Stimulated activated CD4-positive, alpha-beta T cell treated with anti-CD3 and anti-CD28 coated beads, Interleukin-15, amount 100 ng/mL, for 1 hour (primary cell): ENCODE results near the gene NPR2.

Experiments
- DNase-seq, 2 donors: peaks; one replicate each; pipeline ENCODE4 v3.0.0-alpha.2; 2020; ENCODE audit warnings: low read depth in 1 of 2, low spot score in 1 of 2

NPR2 gene

DNA sequence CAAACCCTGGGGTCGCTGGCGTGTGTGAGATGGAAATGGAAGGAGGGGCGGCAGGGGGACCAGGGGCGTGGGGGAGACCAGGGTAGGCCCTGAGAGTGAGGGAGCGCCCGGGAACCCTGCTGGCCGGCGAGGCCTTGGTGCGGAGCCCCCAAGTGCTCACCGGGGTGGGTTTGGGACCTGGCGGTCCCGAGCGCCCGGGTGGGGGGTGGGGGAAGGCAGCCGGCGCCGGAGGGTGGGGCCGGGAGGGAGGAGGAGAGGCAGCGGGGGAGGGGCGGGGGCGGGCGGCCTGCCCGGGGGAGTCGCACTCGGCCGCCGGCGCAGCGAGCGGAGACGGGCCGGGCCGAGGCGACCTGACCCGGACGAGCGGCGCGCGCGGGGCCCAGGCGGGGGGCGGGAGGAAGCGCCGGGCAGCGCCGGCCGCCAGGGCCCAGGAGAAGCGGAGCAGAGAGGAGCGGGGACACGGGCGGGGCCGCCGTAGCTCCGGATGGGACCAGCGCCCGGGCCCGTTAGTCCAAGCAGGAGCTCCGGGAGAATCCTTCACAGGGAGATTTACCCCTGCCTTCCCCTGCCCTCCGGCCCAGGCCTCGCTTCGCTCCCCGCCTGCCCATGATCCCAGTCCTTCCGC is at the start of gene NPR2:
Gene NPR2, plus strand, starts transcription at position 295 of the 625 bp plus-strand sequence. CDS start 818 bp downstream, outside the sequence.
- DNase-seq: no peak

DNA sequence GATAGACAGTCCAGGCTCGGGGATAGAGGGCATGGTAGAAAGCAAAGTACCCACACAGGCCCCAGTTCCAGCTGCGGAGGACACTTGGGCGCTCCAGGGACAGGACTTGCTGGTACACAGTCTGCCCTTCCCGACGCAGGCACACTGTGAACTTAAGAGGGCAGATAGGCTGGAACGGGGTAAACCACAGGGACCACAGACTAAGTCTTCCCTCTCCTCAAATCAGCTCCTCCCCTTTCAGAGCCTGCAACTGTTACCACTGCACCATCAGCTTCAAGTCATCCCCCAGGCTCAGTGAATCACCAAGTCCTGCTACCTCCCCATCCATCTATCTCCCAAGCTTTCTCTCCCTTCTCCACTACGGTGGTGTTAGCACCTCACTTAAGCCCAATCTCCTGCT is 49.7 kb upstream of the NPR2 start:
- DNase-seq: no peak

DNA sequence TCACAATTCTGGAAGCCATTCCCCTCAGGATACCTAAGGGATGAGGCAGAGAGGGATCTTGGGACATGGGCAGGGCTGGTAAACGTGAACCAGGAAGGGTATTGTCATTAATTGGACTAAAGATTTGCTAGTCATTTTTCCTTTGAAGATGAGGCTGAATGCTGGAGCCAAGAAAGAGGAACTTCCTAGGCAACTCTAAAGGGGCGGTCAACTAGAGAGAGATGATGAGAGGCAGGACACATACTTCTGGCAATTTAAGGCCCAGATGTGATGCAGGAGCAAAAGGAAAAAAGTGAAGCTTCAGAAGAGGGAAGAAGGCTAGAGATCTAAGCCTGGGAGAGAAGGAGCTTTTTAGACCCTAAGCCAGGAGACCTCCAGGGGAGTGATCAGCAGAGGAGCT is 47.9 kb upstream of the NPR2 start:
- no peak for DNase-seq

DNA sequence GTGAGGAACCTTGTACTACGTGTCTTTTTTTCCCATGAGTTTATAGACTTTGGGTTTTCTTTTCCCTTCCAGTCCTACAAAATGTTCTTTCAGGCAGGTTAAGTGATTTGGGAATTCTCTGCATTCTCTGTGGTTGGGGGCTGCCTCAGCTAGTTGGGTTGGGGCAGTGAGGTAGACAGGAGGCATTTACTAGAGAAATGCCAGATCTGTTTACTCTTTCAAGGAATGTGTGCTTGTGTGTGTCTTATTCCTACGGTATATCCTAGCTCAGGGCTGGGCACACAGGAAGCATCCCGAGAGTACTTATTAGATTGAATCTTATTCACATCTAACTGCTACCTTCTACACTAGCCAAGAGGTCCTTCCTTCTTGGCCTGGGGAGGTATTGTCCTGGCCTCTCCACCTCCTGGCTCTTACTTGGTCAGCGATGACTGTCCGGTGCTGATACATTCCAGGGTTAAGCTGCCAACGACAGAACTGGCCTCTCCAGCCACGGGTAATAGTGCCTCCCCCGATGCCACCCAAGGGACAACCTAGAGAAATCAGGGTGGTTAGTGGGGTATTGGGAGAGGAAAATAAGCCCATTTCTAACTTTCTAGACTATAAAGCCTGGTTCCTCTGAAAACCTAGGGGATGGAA is 47.4 kb upstream of the NPR2 start:
- DNase-seq: no peak

DNA sequence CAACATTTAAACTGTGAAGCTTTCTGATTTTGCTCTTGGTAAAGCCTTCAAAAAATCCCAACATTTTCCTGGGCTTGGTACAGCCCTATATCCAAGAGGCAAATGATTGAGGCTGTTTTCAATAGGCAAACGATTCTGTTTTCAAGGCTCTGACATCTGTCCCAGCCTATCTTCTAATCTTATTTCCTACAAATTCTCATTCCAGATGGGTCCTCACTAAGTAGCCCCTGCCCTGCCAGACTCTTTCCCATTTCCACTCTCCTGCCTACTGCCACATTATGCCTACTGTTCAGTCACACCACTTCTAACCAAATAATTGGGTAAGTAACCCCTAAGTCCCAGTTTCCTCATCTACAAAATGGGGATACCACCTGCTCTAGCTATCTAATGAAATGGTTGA is 45.8 kb upstream of the NPR2 start:
- DNase-seq: no peak

DNA sequence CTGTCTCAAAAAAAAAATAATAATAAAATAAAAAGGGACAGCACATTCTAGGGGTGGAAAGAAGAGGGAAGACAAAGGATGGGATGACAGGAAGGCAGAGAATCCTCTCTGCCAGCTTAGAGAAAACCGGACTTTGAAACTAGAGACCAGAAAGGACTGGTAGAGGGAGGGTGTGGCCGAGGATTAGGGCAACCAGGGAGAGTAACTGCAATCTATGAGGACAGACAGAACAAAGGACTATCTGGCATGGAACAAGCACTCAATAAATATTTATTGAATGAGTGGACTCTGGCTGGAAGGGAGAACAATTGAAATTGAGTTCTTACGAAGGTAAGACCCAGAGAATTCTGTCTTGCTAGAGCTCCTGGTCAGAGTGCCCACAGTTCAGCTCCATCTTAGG is 44.8 kb upstream of the NPR2 start:
- DNase-seq: no peak

DNA sequence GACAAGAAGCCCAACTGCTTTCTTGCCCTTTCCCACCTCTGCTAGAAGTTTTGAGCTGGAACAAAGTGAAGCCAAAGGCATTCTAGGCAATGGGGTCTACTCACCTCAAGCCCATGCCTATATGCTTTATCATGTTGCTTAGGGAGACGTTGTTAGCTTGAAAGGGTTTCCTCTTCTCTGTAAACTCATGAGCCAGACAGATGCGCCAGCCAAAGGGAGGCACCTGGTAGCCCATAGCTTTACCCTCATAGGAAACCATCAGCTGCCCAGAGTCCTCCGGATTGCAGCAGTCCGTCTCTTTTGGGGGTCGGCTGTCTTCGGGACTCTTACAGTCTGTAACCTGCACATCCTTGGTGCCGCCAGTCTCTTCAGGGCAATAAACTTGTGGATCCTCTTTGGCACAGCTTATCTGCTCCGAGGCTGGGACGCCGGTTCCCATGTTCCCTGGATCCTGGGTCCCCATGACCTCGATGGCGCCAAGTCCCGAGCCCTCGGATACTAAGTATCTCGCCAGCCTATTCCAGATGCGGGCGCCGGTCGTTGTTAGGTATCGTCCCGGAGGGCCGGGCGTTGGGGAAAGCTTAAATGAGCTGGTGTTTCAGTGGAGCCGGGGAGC is 43.0 kb upstream of the NPR2 start:
- DNase-seq: no peak

DNA sequence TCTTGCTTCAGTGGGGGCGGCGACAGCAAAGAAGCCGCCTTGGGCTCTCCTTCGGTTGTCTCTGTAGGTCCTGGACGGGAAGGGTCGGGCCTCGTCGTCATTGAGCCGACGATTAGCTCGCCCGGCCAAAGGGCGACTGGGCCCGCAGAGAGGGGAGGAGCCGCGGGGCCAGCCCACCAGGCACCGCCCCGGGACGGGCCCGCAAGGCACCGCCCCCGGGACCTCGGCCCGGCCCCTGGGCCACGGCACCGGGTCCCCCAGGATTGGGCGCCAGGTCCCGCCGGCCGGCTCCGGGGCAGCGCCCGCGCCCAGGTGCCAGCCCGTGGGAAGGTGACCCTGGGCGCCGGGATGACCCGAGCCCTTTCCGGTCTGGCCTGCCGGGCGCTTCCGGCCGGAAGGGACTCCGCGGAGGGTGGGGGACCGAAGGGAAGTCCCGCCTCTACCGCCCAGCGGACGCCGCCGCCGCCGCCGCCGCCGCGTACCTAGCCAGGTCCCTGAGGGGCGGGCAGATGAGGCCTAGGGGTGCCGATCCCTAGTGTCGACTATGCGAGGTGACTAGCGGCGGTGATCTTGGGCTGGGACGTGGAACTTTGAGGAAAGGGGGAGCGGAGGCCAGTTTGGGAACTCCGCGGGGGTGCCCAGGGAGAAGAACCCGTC is 42.4 kb upstream of the NPR2 start, which contains the start of the genes GBA2 and RGP1:
Gene GBA2, minus strand, starts transcription at position 371 of the 657 bp plus-strand sequence. CDS start 524 bp downstream, outside the sequence.
Gene RGP1, plus strand, starts transcription at position 430 of the 657 bp plus-strand sequence. CDS start 469 bp downstream, outside the sequence.
- peak; percentile 38 to 53 for DNase-seq

DNA sequence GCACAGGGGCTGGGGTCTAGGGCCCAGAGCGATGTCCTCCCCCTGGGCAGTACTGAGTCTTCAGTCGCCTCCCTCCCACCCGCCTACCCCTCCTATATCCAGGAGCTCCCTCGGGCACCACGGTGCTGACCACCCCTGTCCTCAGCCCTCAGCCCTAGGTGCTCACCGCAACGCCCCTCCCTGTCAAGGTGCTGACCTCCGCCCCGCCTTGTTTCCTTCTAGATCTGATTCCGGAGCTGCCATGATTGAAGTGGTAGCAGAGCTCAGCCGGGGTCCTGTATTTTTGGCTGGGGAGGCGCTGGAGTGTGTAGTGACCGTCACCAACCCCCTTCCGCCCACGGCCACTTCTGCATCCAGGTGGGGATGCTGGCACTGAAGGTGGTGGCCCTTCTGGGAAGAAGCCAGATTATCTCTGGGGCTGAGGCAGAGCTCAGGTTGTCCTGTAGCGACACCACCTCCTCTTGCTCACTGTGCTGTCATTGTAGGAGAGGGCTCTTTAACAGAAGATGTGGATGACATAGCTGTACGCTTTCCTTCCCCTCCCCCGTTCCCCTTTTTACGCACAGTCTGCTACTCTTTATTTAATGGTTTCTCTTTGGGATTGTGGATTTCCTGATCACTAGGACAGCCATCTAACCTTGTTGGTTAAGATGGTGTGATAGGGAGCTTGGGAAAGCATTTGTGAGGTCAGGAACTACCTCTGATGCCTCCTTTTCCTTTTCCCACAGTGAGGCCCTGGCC is 41.7 kb upstream of the NPR2 start:
- no peak for DNase-seq

DNA sequence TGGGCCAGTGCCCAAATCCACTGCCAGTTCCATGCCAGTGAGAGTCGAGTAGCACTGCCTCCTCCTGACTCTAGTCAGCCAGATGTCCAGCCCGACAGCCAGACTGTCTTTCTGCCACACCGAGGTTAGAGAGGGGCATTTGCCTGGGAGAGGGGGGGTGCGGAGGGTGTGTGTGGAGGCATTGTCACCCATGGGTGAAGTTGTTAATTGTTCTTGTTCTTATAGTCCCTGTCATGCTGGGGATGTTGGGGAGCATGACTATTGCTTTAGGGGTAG is 41.2 kb upstream of the NPR2 start:
- DNase-seq: no peak

DNA sequence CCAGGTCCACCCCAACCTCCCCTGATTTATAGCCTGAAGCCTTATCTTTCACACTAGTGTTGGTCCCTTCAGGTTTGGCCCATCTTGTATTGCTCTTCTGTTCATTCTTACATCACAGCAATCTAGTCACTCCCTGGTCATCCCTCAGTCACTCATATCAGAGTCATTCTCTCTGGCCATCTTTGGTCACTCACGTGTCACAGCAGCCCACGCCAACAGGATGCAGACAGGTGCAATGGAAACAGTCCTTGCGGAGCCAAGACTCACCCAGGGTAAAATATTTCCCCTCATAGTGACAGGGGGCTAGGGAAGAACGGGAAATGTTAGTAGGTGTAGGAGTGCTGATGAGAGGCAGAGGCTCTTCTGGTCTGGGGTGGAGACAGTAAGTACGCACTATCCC is 37.9 kb upstream of the NPR2 start:
- DNase-seq: no peak

DNA sequence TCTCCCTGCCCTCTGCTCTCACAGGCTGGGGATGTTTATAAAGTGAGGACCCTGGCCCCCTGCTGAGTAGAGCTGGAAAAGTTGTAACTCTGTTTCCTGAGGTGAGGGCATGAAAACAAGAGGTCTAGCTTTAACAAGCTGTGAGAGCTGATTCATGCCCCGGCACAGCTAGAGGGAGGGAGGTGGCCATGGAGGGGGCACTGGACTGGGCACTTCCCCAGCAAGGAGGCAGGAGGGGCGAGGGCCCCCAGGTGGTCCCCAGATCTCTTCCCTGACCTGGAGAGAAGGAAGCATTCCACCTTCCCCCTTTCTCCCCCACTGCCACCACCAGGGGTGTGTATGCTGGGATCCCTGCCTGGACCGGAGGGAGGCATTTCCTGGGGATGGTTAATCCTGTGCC is 37.1 kb upstream of the NPR2 start, which contains the start of gene MSMP:
Gene MSMP, minus strand, starts transcription at position 13 of the 400 bp plus-strand sequence. CDS start 147 bp downstream, outside the sequence.
- DNase-seq: no peak

DNA sequence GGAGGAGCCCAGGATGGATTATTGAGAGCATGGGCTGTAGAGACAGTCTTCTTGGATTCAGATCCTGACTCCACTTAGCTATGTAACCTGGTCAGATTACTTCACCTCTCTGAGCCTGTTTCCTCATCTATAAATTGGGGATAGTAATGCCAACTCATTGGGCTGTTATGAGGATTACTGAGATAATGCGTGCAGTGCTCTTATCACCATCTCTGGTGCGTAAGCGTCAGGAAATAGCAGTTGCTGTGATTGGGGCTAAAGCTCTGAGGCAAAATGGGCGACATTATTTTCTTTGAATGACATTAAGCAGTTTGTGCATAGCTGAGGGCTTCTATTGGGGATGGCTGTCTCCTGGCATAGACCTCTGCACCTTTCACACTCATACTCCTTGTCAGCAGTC is 36.3 kb upstream of the NPR2 start:
- no peak for DNase-seq

DNA sequence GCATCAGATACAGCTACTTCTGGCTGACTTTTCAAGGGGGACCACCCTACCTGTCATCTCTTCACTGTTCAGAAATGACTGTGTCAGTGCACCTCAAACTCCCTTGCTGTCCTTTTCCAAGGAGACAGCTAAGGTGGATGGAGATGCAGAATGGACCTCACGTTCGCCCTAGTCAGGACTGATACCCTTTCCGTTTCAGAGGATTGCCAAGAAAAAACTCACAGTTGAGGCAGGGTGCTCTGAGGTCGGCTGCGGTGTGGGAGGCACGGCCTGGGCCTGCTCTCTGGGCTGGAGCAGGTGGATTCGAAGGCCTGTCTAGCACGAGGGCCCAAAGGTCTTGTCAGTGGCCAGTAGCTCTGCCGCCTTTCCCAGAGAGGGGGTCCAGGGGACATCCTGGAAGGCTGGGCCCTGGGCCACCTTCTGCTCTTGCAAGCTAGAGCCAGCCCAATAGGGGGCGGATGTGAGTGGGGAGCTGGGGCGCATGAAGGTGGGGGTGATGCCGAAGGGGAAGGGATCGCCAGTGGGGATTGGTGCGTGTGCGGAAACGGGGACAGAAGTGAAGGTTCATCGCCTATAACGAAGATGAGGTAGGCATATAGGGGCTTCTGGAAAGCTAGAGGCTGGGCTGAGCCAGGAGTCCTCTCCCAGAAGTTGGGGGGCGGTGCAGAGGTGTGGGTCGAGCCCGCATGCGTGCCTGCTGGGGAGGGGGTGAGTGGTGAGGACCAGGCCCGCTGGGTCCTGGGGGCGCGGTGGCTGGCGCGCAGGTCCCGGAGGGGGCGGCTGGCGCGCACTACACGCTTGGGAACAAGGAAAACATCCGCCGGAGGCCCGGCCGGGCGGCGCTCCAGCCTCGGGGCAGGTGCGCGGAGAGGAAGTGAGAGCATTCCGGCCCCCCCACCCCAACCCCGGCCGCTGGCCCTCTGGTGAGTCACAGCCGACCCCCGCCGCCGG is 34.8 kb upstream of the NPR2 start:
- DNase-seq: peak; percentile 55 to 64

DNA sequence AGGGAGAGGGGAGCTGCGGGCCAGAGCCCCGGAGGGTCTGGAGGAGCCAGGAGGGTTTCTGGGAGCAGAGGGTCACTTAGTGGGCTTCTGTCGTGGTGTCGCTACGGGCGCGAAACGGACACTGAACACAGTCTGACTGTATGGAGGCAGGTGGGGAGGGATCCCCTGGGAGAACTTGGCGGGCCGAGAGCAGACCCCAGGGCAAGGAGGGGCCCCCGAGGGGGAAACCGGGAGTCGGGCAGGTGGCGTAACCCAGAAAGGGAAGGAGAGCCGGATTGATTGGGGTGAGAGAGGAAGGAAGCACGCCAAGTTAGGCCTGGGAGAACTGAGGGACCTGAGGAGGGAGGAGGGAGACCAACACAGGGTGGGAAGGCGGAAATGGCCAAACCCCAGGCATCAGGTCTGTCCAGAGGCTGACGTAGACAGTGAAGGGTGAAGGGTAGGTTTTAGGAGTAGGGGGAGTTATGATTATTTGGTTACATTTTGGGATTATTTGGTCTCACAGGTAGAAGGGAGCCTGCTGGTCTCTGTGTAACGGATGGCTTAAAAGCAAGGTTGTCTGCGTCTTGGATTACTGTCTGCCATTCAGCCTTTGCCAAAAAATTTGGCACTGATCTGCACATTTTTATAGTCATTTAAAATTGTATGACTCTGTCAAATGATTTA is 34.0 kb upstream of the NPR2 start:
- no peak for DNase-seq

DNA sequence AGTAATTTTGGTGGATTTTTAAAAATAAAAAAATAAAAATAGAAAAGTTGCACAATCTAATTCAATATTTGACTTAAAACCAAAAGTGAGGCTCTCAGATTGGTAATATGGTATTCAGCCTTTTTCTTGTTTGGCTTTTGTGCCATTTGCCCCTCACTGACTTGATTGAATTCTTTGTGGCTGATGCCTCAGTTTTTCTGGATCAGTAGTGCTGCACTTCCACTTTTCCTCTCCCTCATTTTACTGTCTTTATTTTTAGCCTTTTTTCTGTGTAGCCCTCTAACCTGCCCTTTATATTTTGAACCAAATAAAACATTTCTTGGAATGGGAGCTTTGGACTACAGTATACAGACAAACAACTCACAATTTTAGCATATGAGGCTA is 33.5 kb upstream of the NPR2 start:
- DNase-seq: no peak

DNA sequence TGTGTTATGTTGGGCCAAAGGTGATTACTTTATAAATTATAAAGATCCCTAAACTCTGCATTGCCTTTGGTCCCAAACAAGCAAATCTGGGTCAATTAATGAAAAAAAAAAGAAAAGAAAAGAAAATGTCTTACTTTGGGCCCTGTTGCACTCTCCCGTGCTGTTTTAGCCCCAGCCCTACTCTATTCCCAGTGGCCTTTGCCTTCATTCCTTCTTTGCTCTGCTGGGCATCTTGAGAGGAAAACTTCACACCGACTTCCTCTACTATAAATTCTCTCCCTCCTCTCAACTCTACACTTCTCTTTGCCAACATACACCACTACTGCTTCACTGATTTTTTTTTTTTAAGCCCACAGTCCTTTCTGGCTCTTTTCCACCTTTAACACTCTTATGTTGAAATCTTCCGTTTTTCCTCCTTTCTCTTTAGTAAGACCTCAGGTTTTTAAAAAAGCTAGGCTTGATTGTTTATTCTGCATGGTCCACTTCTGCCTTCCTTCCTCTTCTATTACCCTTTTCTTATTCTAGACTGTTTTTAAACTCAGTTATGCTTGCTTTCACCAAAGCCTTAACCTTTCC is 32.8 kb upstream of the NPR2 start:
- no peak for DNase-seq

DNA sequence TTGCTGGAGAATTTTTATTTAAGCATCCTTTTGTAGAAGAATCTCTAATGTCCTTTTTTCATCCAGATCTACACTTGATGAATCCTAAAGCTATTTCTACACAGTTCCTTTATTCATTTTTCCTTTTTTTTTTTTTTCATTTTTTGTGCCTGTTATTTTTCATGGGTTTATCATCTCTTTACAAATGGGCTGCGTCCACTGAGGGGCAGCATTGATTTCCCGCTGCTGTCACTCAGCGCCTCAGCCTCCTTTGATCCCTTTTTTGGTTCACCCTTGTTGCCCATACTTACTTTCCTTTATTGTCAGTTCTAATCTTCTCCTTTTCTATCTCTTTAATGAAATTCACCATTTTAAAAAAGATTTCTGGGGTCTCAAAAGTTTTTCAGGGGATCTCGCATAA is 31.6 kb upstream of the NPR2 start:
- no peak for DNase-seq

DNA sequence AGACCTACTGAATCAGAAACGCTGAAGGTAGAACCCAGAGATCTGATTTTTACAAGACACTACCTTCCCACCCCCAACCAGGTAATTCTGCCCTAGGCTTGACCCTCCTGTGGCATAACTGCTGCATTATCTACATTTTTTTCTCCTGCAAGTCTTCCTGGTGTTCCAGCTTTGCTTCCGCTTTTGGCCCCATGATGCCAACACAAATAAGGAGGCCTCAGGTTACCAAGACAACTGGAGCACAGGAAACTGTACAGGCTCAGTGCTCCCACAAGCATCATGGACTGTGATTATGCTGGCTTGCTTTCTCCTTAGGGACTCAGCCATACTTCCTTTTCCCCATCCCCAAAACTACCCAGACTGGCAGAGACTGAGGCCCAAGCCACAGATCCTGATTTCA is 30.7 kb upstream of the NPR2 start:
- DNase-seq: no peak
